GM23338 (cell line): ENCODE data around the gene MYO9B. TPM values are rescaled to one million over a fixed set of nuclear protein-coding genes. Genes with fewer than 3 reads are reported as not detected.

Source experiments
- ATAC-seq: fragments of 200-7000 bp; cut with Tn5 transposase; 3 replicates; pipeline ENCODE4 v1.9.1; 2020
- DNase-seq: peaks from one replicate; pipeline ENCODE4 v3.0.0-alpha.2; 2015; ENCODE audit warnings: low spot score
- H2AFZ ChIP-seq: fragments of 200-600 bp; sonication (generic); 2 replicates; pipeline ENCODE4 v1.8.0; 2016; ENCODE audit warnings: antibody characterized with exemption, mild to moderate bottlenecking, moderate library complexity
- H3F3A ChIP-seq: fragments of 200-600 bp; sonication (generic); replicated peaks from 2 replicates; pipeline ENCODE4 v1.8.0; 2017; ENCODE audit warnings: antibody characterized with exemption, mixed run types, low read depth
- H3K27ac ChIP-seq: fragments of 200-600 bp; sonication (generic); 2 replicates; pipeline ENCODE4 v1.6.1; 2016; ENCODE audit warnings: low read depth
- H3K27me3 ChIP-seq: fragments of 200-600 bp; sonication (generic); 2 replicates; pipeline ENCODE4 v1.8.0; 2016; ENCODE audit warnings: mild to moderate bottlenecking, mixed run types, moderate library complexity; ENCODE audit not compliant: insufficient read depth
- H3K36me3 ChIP-seq: fragments of 200-600 bp; sonication (generic); 2 replicates; pipeline ENCODE4 v1.8.0; 2016; ENCODE audit warnings: mild to moderate bottlenecking; ENCODE audit not compliant: insufficient read depth
- H3K4me1 ChIP-seq: fragments of 200-600 bp; sonication (generic); 2 replicates; pipeline ENCODE4 v1.8.0; 2016; ENCODE audit warnings: mild to moderate bottlenecking, moderate library complexity; ENCODE audit not compliant: insufficient read depth
- H3K4me2 ChIP-seq: fragments of 200-600 bp; sonication (generic); 2 replicates; pipeline ENCODE4 v1.7.1; 2017; ENCODE audit warnings: mixed run types
- H3K4me3 ChIP-seq: fragments of 200-600 bp; sonication (generic); 2 replicates; pipeline ENCODE4 v1.6.1; 2016; ENCODE audit warnings: mixed run types
- H3K79me2 ChIP-seq: fragments of 200-600 bp; sonication (generic); replicated peaks from 2 replicates; pipeline ENCODE4 v1.8.0; 2017; ENCODE audit warnings: mild to moderate bottlenecking; ENCODE audit not compliant: insufficient read depth
- H3K9me2 ChIP-seq: fragments of 200-600 bp; sonication (generic); 2 replicates; pipeline ENCODE4 v1.8.0; 2017; ENCODE audit not compliant: insufficient read depth
- H4K20me1 ChIP-seq: fragments of 200-600 bp; sonication (generic); replicated peaks from 2 replicates; pipeline ENCODE4 v1.8.0; 2017; ENCODE audit warnings: mild to moderate bottlenecking; ENCODE audit not compliant: insufficient read depth
- H3K27ac Mint-ChIP-seq: 2 replicates; pipeline ENCODE4 v1.8.0; 2020; ENCODE audit warnings: inconsistent platforms, mild to moderate bottlenecking, moderate library complexity, mixed read lengths
- H3K27me3 Mint-ChIP-seq: 3 replicates; pipeline ENCODE4 v1.8.0; 2022; ENCODE audit warnings: low read depth, mild to moderate bottlenecking, moderate library complexity, mixed read lengths, inconsistent platforms; ENCODE audit not compliant: insufficient read depth, poor library complexity
- H3K36me3 Mint-ChIP-seq: 3 replicates; pipeline ENCODE4 v1.8.0; 2021; ENCODE audit warnings: low read depth, mild to moderate bottlenecking, inconsistent platforms, moderate library complexity, mixed read lengths
- H3K4me1 Mint-ChIP-seq: 3 replicates; pipeline ENCODE4 v1.8.0; 2020; ENCODE audit warnings: mild to moderate bottlenecking, inconsistent platforms, mixed read lengths
- H3K4me3 Mint-ChIP-seq: 3 replicates; pipeline ENCODE4 v1.8.0; 2021; ENCODE audit warnings: moderate library complexity, mild to moderate bottlenecking, inconsistent platforms, mixed read lengths
- H3K9me3 Mint-ChIP-seq: 3 replicates; pipeline ENCODE4 v1.8.0; 2020; ENCODE audit warnings: moderate library complexity, mild to moderate bottlenecking, inconsistent platforms, mixed read lengths
- CREB1 ChIP-seq: fragments of 250-450 bp; sonication (Bioruptor Pico); IDR thresholded peaks from 2 replicates; pipeline ENCODE4 v1.5.0; 2020; ENCODE audit warnings: low read depth, mild to moderate bottlenecking, moderate library complexity
- CTCF ChIP-seq, 2 experiments: fragments of 200-600 bp in 1 of 2; sonication (generic) in 1 of 2; conservative IDR thresholded peaks; 2 replicates each; pipeline versions ENCODE4 v1.5.1 to v1.6.1; 2016 to 2017; ENCODE audit warnings: antibody characterized with exemption in 2 of 2, low read depth in 2 of 2, mild to moderate bottlenecking in 2 of 2, moderate library complexity in 1 of 2
- ETS1 ChIP-seq: IDR thresholded peaks from 2 replicates; pipeline ENCODE4 v1.6.1; 2016; ENCODE audit warnings: antibody characterized with exemption
- EZH2 ChIP-seq: fragments of 200-600 bp; sonication (generic); IDR thresholded peaks from one replicate; pipeline ENCODE4 v1.8.0; 2017; ENCODE audit warnings: antibody characterized with exemption, mild to moderate bottlenecking, low read depth; ENCODE audit not compliant: unreplicated experiment
- EZH2phosphoT487 ChIP-seq: fragments of 200-600 bp; sonication (generic); IDR thresholded peaks from one replicate; pipeline ENCODE4 v1.8.1; 2018; ENCODE audit warnings: antibody characterized with exemption; ENCODE audit not compliant: unreplicated experiment
- JUNB ChIP-seq: IDR thresholded peaks from one replicate; pipeline ENCODE4 v1.6.1; 2016; ENCODE audit warnings: antibody characterized with exemption; ENCODE audit not compliant: unreplicated experiment
- NANOG ChIP-seq: IDR thresholded peaks from 2 replicates; pipeline ENCODE4 v1.6.1; 2016; ENCODE audit warnings: antibody characterized with exemption, borderline replicate concordance
- POLR2AphosphoS5 ChIP-seq: IDR thresholded peaks from 2 replicates; pipeline ENCODE4 v1.6.1; 2016; ENCODE audit warnings: antibody characterized with exemption, low read depth
- REST ChIP-seq: IDR thresholded peaks from one replicate; pipeline ENCODE4 v1.6.1; 2018; ENCODE audit warnings: antibody characterized with exemption; ENCODE audit not compliant: unreplicated experiment
- ZNF114 ChIP-seq: fragments of 250-450 bp; sonication (Bioruptor Pico); IDR thresholded peaks from 2 replicates; pipeline ENCODE4 v1.5.0; 2020; ENCODE audit warnings: mild to moderate bottlenecking, moderate library complexity
- ZNF331 ChIP-seq: fragments of 250-450 bp; sonication (Bioruptor Pico); IDR thresholded peaks from 2 replicates; pipeline ENCODE4 v1.5.0; 2020; ENCODE audit warnings: low read depth, mild to moderate bottlenecking, moderate library complexity
- ZNF462 ChIP-seq: fragments of 250-450 bp; sonication (Bioruptor Pico); IDR thresholded peaks from 2 replicates; pipeline ENCODE4 v1.5.0; 2020; ENCODE audit warnings: mild to moderate bottlenecking, moderate library complexity
- polyA plus RNA-seq: library from polyadenylated mRNA; unstranded; fragments of >200 nt; fragmentation: Nextera tagmentation; extraction: Ambion mirVana; gene quantifications from 2 replicates; pipeline ENCODE4 v1.2.1, GENCODE V29; 2016
- total RNA-seq: library from RNA; depleted of rRNA; stranded (reverse); fragments of >200 nt; shearing (Covaris generic); gene quantifications from 2 replicates; pipeline ENCODE4 v1.2.3, GENCODE V29; 2014

MYO9B gene
- total and polyA plus RNA-seq, 2 experiments from 2014 or later = 28.7 to 61.3 TPM

- no peaks in the 10 kb centered on the region for H3K36me3 ChIP-seq
- TF ChIP-seq CTCF (conservative IDR thresholded peaks at IDR 0.05; ENCODE audit: low read depth in 2 of 2) = no peak
- TF ChIP-seq NANOG = no peak
- no peak for TF ChIP-seq POLR2AphosphoS5
- no peak for TF ChIP-seq ZNF462 (CRISPR knock-in tag)
- TF ChIP-seq EZH2phosphoT487 = no peak
- TF ChIP-seq JUNB = no peak
- TF ChIP-seq CREB1 (CRISPR knock-in tag) = no peak
- no peak for TF ChIP-seq ZNF114
- TF ChIP-seq ZNF331 = no peak
- TF ChIP-seq EZH2 = no peak
- TF ChIP-seq REST = no peak
- no peak for TF ChIP-seq ETS1
- Mint-ChIP-seq H3K4me3 (no peak overlapping the region), H3K27ac (no peak overlapping the region; the same call in 1 of the 2 replicates), H3K27me3 (peaks cover 19% of the 10 kb centered on the region), H3K4me1 (peaks cover 54% of the 10 kb centered on the region), H3K9me3 (no peaks in the 10 kb centered on the region), H3K36me3 (peaks cover 7% of the 10 kb centered on the region; the same call in 2 of the 3 replicates)
- H3K79me2 ChIP-seq = peaks cover 10% of the 10 kb centered on the region; the same call in 1 of the 2 replicates
- no peaks in the 10 kb centered on the region for H3K9me2 ChIP-seq
- H3K27ac ChIP-seq = no peak overlapping the region
- no peaks in the 10 kb centered on the region for H3K27me3 ChIP-seq
- H4K20me1 ChIP-seq = peaks cover 5% of the 10 kb centered on the region
- H3K4me3 ChIP-seq = no peak overlapping the region
- DNase-seq (no peak), ATAC-seq (no peak)
- H3F3A ChIP-seq = peaks cover 11% of the 10 kb centered on the region
- peaks cover 26% of the 10 kb centered on the region for H3K4me1 ChIP-seq
- no peak overlapping the region for H3K4me2 ChIP-seq
- no peak overlapping the region for H2AFZ ChIP-seq
These were observed 41.6 kb downstream of the MYO9B start for GRCh38 chr19:17116996-17117702.
